Tibial artery (tissue), 4 donors: ENCODE data around the gene ITPR3.

Experiments used
- DNase-seq, 2 donors: peaks; one replicate each; pipeline ENCODE4 v3.0.0-alpha.2; 2019
- H3K27ac ChIP-seq, 2 donors: fragments of 200-600 bp; sonication (generic) in 1 of 2; 1 replicate in 1 of 2; 2 replicates in 1 of 2; pipeline ENCODE4 v1.5.1; 2018 to 2019; ENCODE audit warnings: mild to moderate bottlenecking in 1 of 2
- H3K27me3 ChIP-seq, 2 donors: fragments of 200-600 bp; sonication (generic) in 1 of 2; one replicate each; pipeline versions ENCODE4 v1.5.1 to v1.6.0; 2016 to 2019
- H3K36me3 ChIP-seq, 3 donors: fragments of 200-600 bp; sonication (generic) in 2 of 3; one replicate each; pipeline ENCODE4 v1.5.1; 2016 to 2019; ENCODE audit warnings: mild to moderate bottlenecking in 2 of 3
- H3K4me1 ChIP-seq, 4 donors: fragments of 200-600 bp; sonication (generic) in 2 of 4; 1 replicate in 3 of 4; 2 replicates in 1 of 4; pipeline ENCODE4 v1.5.1; 2016 to 2019
- H3K4me3 ChIP-seq, 2 donors: fragments of 200-600 bp; sonication (generic) in 1 of 2; 1 replicate in 1 of 2; 2 replicates in 1 of 2; pipeline ENCODE4 v1.5.1; 2018 to 2019; ENCODE audit warnings: mild to moderate bottlenecking in 2 of 2
- H3K9me3 ChIP-seq, 3 donors: fragments of 200-600 bp; sonication (generic) in 1 of 3; one replicate each; pipeline ENCODE4 v1.5.1; 2016 to 2019
- intact Hi-C: fragments of 100-400 bp; cut with DNase I; formaldehyde crosslinking; loops from one replicate; pipeline ENCODE4 v1.15.0; 2023; ENCODE audit warnings: low total_unique reads
- TF ChIP-seq, protein P1 (sequence below), 2 experiments: fragments of 200-600 bp in 1 of 2; fragments of 450-650 bp in 1 of 2; IDR thresholded peaks; one replicate each; pipeline ENCODE4 v1.5.1; 2017 to 2019; ENCODE audit warnings: antibody characterized with exemption in 2 of 2, mild to moderate bottlenecking in 1 of 2, moderate library complexity in 1 of 2

Gene ITPR3

DNA sequence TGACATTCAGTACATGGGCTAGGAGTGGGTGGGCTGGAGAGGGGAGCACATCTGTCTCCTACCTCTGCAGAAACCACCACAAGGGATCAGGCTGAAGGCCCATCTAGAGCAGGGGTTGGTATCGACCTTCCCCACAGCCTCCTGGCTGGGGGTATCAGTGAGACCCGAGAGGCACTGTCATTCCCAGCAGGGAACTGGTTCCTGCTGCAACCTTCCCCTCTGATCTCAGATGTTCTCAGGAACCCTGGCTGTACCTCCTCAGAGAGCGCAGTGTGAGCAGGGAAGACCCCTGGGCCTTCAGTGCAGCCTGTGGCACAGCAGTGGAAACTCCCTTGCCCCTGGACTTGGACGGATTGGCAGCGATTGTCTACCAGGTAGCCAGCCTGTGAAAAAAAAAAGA lies 117.8 kb downstream of the ITPR3 start:
- TF ChIP-seq, protein P1, sequence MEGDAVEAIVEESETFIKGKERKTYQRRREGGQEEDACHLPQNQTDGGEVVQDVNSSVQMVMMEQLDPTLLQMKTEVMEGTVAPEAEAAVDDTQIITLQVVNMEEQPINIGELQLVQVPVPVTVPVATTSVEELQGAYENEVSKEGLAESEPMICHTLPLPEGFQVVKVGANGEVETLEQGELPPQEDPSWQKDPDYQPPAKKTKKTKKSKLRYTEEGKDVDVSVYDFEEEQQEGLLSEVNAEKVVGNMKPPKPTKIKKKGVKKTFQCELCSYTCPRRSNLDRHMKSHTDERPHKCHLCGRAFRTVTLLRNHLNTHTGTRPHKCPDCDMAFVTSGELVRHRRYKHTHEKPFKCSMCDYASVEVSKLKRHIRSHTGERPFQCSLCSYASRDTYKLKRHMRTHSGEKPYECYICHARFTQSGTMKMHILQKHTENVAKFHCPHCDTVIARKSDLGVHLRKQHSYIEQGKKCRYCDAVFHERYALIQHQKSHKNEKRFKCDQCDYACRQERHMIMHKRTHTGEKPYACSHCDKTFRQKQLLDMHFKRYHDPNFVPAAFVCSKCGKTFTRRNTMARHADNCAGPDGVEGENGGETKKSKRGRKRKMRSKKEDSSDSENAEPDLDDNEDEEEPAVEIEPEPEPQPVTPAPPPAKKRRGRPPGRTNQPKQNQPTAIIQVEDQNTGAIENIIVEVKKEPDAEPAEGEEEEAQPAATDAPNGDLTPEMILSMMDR (IDR thresholded peaks at IDR 0.05): no peak
- intact Hi-C loops: no loop called here
- H3K4me3 ChIP-seq: no peak overlapping the region
- no peak for DNase-seq
- H3K36me3 ChIP-seq: no peaks in the 10 kb centered on the region
- peaks cover 0 to 12% (median 9%) of the 10 kb centered on the region in 4 donors for H3K4me1 ChIP-seq
- no peak overlapping the region for H3K27ac ChIP-seq
- H3K27me3 ChIP-seq: peaks cover 0 to 8% of the 10 kb centered on the region in 2 donors
- no peaks in the 10 kb centered on the region for H3K9me3 ChIP-seq

DNA sequence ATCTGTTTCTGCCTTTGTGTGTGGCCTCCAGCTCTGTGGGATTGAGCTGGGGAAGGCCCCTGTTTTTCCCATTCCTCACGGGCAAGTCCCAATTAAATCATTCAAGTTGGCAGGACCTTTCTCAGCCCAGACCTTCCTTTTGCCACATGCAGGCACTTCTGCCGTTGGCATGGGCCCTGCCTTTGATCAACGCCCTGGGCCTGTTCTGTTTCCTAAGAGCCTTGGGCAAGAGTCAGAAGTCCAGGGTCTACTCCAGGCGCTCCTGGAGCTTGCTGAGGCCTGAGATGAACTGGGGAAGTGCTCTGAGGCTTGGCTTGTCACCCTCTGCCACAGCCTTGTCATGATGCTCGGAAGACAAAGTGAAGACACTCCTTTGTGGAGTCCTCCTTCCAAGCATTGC lies 118.4 kb downstream of the ITPR3 start:
- H3K4me1 ChIP-seq: peaks cover 0 to 17% (median 14%) of the 10 kb centered on the region in 4 donors
- H3K27ac ChIP-seq: no peak overlapping the region

DNA sequence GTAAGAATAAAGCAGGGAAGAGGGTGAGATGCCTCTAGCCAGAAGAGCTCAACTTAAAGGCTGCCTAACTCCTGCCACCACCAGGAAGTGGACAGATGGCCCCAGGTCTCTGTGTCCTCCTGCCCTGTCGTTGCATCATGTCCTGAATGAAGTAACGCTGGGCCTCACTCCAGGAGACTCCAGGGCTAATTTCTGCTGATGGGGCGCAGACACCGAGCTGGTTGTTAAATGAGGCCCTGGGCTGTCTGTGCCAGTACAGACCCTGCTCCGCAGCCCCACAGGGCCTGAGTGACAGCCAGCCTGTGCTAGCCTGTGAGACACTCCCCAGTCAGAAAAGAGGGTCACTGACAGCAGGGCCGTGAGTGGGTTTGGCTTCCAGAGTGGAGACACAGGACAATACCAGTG lies 119.1 kb downstream of the ITPR3 start:
- H3K27ac ChIP-seq: no peak overlapping the region

More for the DNA sequence above, 118.4 kb downstream of the ITPR3 start:
- TF ChIP-seq, protein P1 (IDR thresholded peaks at IDR 0.05): no peak
- no peaks in the 10 kb centered on the region for H3K9me3 ChIP-seq
- no peaks in the 10 kb centered on the region for H3K36me3 ChIP-seq
- peaks cover 0 to 12% of the 10 kb centered on the region in 2 donors for H3K27me3 ChIP-seq
- intact Hi-C loops: no loop called here
- no peak overlapping the region for H3K4me3 ChIP-seq
- no peak for DNase-seq

DNA sequence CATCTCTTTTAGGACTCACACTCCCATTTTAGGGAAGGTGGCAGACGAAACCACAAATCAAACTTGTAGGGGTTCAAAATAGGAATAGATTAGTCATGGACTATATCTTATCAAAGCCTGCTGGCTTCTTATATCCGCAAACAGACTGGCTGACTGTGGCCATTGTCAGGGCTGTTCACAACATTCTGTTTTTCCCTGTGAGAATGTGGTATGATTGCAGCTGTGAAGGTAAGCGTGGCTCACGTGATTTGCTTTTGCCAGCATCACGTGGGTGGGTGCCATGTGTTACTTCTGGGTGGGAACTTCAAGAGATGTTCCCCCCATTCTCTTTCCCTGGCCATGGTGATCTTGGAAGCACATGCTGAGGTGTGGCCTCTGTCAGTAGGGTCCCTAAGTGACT lies 119.7 kb downstream of the ITPR3 start:
- DNase-seq: no peak
- no peak overlapping the region for H3K4me3 ChIP-seq
- H3K27me3 ChIP-seq: peaks cover 0 to 17% of the 10 kb centered on the region in 2 donors
- H3K4me1 ChIP-seq: peaks cover 0 to 25% (median 17%) of the 10 kb centered on the region in 4 donors
- intact Hi-C loops: no loop called here
- H3K36me3 ChIP-seq: no peaks in the 10 kb centered on the region
- TF ChIP-seq, protein P1 (IDR thresholded peaks at IDR 0.05): no peak
- H3K9me3 ChIP-seq: no peaks in the 10 kb centered on the region
- H3K27ac ChIP-seq: no peak overlapping the region

More for the DNA sequence above, 119.1 kb downstream of the ITPR3 start:
- intact Hi-C loops: no loop called here
- Histone ChIP-seq H3K9me3 (no peaks in the 10 kb centered on the region), H3K36me3 (no peaks in the 10 kb centered on the region), H3K4me3 (no peak overlapping the region), H3K27me3 (peaks cover 0 to 16% of the 10 kb centered on the region in 2 donors), H3K4me1 (peaks cover 0 to 23% (median 17%) of the 10 kb centered on the region in 4 donors)
- TF ChIP-seq, protein P1 (IDR thresholded peaks at IDR 0.05): no peak
- DNase-seq: no peak

DNA sequence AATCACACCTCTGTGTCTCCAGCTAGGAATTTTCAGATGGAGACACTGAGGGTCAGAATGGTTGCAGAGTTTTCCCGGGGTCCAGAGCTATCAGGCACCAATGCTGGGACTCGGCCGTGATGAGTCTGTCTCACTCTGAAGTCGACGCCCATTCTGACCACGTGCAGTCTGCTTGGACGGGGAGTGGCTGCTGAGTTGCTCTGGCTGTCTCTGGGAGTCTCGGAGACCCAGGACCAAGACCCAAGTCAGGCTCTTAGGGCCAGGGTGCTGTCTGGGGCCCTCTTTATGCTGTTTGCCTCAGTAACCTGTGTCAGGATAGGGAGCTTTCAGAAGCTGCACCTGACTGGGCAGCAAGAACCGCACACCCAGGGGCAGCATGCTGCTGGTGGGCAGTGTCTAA lies 121.0 kb downstream of the ITPR3 start:
- Histone ChIP-seq H3K9me3 (no peaks in the 10 kb centered on the region), H3K27me3 (peaks cover 0 to 23% of the 10 kb centered on the region in 2 donors), H3K27ac (no peak overlapping the region), H3K4me1 (peaks cover 0 to 29% (median 15%) of the 10 kb centered on the region in 4 donors), H3K36me3 (no peaks in the 10 kb centered on the region), H3K4me3 (no peak overlapping the region)
- no peak for DNase-seq
- intact Hi-C loops: no loop called here
- TF ChIP-seq, protein P1 (IDR thresholded peaks at IDR 0.05): no peak

DNA sequence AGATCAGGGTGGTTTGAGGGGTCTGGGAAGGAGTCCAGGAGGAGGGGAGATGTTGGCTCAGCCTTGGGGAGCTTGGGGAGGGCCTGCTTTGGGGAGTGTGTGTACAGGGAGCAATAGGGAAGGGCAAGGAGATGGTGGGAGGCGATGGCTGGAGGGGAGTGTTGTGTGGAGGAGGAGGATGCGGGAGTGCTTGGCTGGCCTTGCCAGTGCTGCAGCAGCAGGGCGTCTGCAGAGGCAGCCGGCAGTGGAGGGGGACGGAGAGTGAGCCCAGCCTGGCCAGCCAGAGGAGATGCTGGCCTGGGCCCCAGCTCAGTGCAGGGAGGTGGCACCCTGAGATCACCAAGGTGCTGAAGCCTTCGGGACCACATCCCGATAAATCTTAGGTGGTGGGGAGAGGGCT lies 121.7 kb downstream of the ITPR3 start:
- no peak overlapping the region for H3K27ac ChIP-seq
- intact Hi-C loops: no loop called here
- peaks cover 0 to 22% (median 10%) of the 10 kb centered on the region in 4 donors for H3K4me1 ChIP-seq
- no peaks in the 10 kb centered on the region for H3K9me3 ChIP-seq
- TF ChIP-seq, protein P1 (IDR thresholded peaks at IDR 0.05): no peak
- H3K27me3 ChIP-seq: peaks cover 0 to 23% of the 10 kb centered on the region in 2 donors
- no peaks in the 10 kb centered on the region for H3K36me3 ChIP-seq
- H3K4me3 ChIP-seq: no peak overlapping the region
- DNase-seq: no peak
